ENCODE results near the gene GAB1.
A peak's percentile ranks its signal among the peaks of the same experiment; 100 is the strongest.
"Not testable (repeated sequence)": the region's sequence is repeated elsewhere in the genome, so short reads cannot be mapped to it uniquely, and the experiment has no call there.

GAB1 gene

GRCh38 chr4:143339497-143339896, 2.8 kb downstream of the GAB1 start:
- DNase-seq = no peak

GRCh38 chr4:143341186-143341755, 4.6 kb downstream of the GAB1 start:
- no peak for DNase-seq

- no peak for DNase-seq
Measured at GRCh38 chr4:143343276-143343831, 6.7 kb downstream of the GAB1 start.

GRCh38 chr4:143344041-143344440, 7.4 kb downstream of the GAB1 start:
- DNase-seq = no peak

- DNase-seq = no peak
Measured at GRCh38 chr4:143344774-143345173, 8.1 kb downstream of the GAB1 start.

GRCh38 chr4:143345356-143345755, 8.7 kb downstream of the GAB1 start:
- no peak for DNase-seq

GRCh38 chr4:143346206-143346605, 9.5 kb downstream of the GAB1 start:
- DNase-seq = no peak

- DNase-seq = no peak
Measured at GRCh38 chr4:143347484-143348111, 10.9 kb downstream of the GAB1 start.

GRCh38 chr4:143348233-143349077, 11.8 kb downstream of the GAB1 start:
- no peak for DNase-seq

GRCh38 chr4:143349858-143350527, 13.3 kb downstream of the GAB1 start:
- not testable (repeated sequence) for DNase-seq

GRCh38 chr4:143351149-143351691, 14.5 kb downstream of the GAB1 start:
- no peak for DNase-seq

GRCh38 chr4:143351774-143352451, 15.2 kb downstream of the GAB1 start:
- DNase-seq = no peak

- no peak for DNase-seq
Measured at GRCh38 chr4:143352720-143353119, 16.0 kb downstream of the GAB1 start.

- no peak for DNase-seq
Measured at GRCh38 chr4:143353797-143354196, 17.1 kb downstream of the GAB1 start.

- no peak for DNase-seq
Measured at GRCh38 chr4:143354990-143355389, 18.3 kb downstream of the GAB1 start.

GRCh38 chr4:143355540-143356217, 19.0 kb downstream of the GAB1 start:
- DNase-seq = no peak

- no peak for DNase-seq
Measured at GRCh38 chr4:143356493-143356892, 19.8 kb downstream of the GAB1 start.

GRCh38 chr4:143357161-143357845, 20.6 kb downstream of the GAB1 start:
- no peak for DNase-seq

GRCh38 chr4:143358419-143358818, 21.7 kb downstream of the GAB1 start:
- no peak for DNase-seq

GRCh38 chr4:143358923-143359643, 22.4 kb downstream of the GAB1 start:
- DNase-seq = peak; percentile 48
